ENCODE measurements around the gene EPB41L5. TPM values are rescaled to one million over a fixed set of nuclear protein-coding genes. Genes with fewer than 3 reads are reported as not detected.

The EPB41L5 gene
- total and polyA plus RNA-seq, 3 donors from 2014 or later: 56.8 to 73.6 (median 62.7) TPM

GRCh38 chr2:120218181-120218580, 205.3 kb downstream of the EPB41L5 start:
- WGBS, 2 donors: 90 to 94% methylated on average over 5 of the region's 5 CpGs
- TF ChIP-seq CTCF (IDR thresholded peaks at IDR 0.05): no peak
- no peaks in the 10 kb centered on the region for H3K27me3 ChIP-seq
- no peaks in the 10 kb centered on the region for H3K9me3 ChIP-seq
- no peak overlapping the region for H3K4me3 ChIP-seq
- intact Hi-C loops (cut with DNase I; ENCODE audit: low total_unique reads): no loop called here
- H3K4me1 ChIP-seq: no peaks in the 10 kb centered on the region
- H3K27ac ChIP-seq: no peak overlapping the region
- no peak for DNase-seq
- H3K36me3 ChIP-seq (ENCODE audit: low read depth, missing control alignments): no peaks in the 10 kb centered on the region

- no peaks in the 10 kb centered on the region for H3K36me3 ChIP-seq (ENCODE audit: low read depth, missing control alignments)
- intact Hi-C loops (cut with DNase I; ENCODE audit: low total_unique reads): no loop called here
- DNase-seq: no peak
- H3K27me3 ChIP-seq: no peaks in the 10 kb centered on the region
- no peak overlapping the region for H3K27ac ChIP-seq
- peaks cover 7% of the 10 kb centered on the region for H3K4me1 ChIP-seq
- H3K9me3 ChIP-seq: no peaks in the 10 kb centered on the region
- no peak for TF ChIP-seq CTCF (IDR thresholded peaks at IDR 0.05)
- TF ChIP-seq POLR2A (IDR thresholded peaks at IDR 0.05): no peak
- WGBS, 2 donors: 90 to 98% methylated on average over 4 to 5 of the region's 5 CpGs
- H3K4me3 ChIP-seq: no peak overlapping the region
Observed at GRCh38 chr2:120219291-120219690, 206.4 kb downstream of the EPB41L5 start.

- Histone ChIP-seq H3K4me3 (no peak overlapping the region), H3K36me3 (ENCODE audit: low read depth, missing control alignments) (no peaks in the 10 kb centered on the region), H3K27ac (no peak overlapping the region), H3K27me3 (no peaks in the 10 kb centered on the region), H3K4me1 (peaks cover 10% of the 10 kb centered on the region), H3K9me3 (no peaks in the 10 kb centered on the region)
- TF ChIP-seq POLR2A (IDR thresholded peaks at IDR 0.05) (no peak), CTCF (IDR thresholded peaks at IDR 0.05) (no peak)
- intact Hi-C loops (cut with DNase I; ENCODE audit: low total_unique reads): no loop called here
- DNase-seq: no peak
- WGBS, 2 donors: 92 to 95% methylated on average over 5 of the region's 5 CpGs
Observed at GRCh38 chr2:120219766-120220165, 206.9 kb downstream of the EPB41L5 start.

GRCh38 chr2:120220756-120221155, 207.9 kb downstream of the EPB41L5 start:
- no peak for DNase-seq
- H3K27ac ChIP-seq: no peak overlapping the region
- intact Hi-C loops (cut with DNase I; ENCODE audit: low total_unique reads): no loop called here
- H3K4me1 ChIP-seq: peaks cover 10% of the 10 kb centered on the region
- TF ChIP-seq CTCF (IDR thresholded peaks at IDR 0.05) (no peak), POLR2A (IDR thresholded peaks at IDR 0.05) (no peak)
- H3K27me3 ChIP-seq: no peaks in the 10 kb centered on the region
- no peak overlapping the region for H3K4me3 ChIP-seq
- 78 to 86% methylated on average over 2 of the region's 2 CpGs for WGBS, 2 donors
- H3K36me3 ChIP-seq (ENCODE audit: low read depth, missing control alignments): no peaks in the 10 kb centered on the region
- no peaks in the 10 kb centered on the region for H3K9me3 ChIP-seq

GRCh38 chr2:120221616-120222015, 208.7 kb downstream of the EPB41L5 start:
- Histone ChIP-seq H3K4me3 (no peak overlapping the region), H3K27ac (no peak overlapping the region), H3K27me3 (no peaks in the 10 kb centered on the region), H3K36me3 (ENCODE audit: low read depth, missing control alignments) (no peaks in the 10 kb centered on the region), H3K4me1 (peaks cover 12% of the 10 kb centered on the region), H3K9me3 (no peaks in the 10 kb centered on the region)
- WGBS, 2 donors: 71 to 87% methylated on average over 8 of the region's 8 CpGs
- TF ChIP-seq CTCF (IDR thresholded peaks at IDR 0.05): no peak
- TF ChIP-seq POLR2A (IDR thresholded peaks at IDR 0.05): no peak
- DNase-seq: peak; percentile 8
- intact Hi-C loops (cut with DNase I; ENCODE audit: low total_unique reads): no loop called here

Data from testis (tissue), 3 donors.